MM.1S (cell line): Measurements from ENCODE around the gene WFIKKN1.

Experiments
- DNase-seq: peaks from one replicate; pipeline ENCODE4 v3.0.0-alpha.2; 2015
- H2AFZ ChIP-seq: fragments of 300-600 bp; sonication (generic); 2 replicates; pipeline ENCODE4 v1.6.0; 2016; ENCODE audit warnings: antibody characterized with exemption, low read length
- H3F3A ChIP-seq: fragments of 300-600 bp; sonication (generic); 2 replicates; pipeline ENCODE4 v1.6.1; 2016; ENCODE audit warnings: mild to moderate bottlenecking, antibody characterized with exemption, low read length, moderate library complexity, mixed read lengths; ENCODE audit not compliant: insufficient read depth
- H3K27ac ChIP-seq: fragments of 300-600 bp; sonication (generic); 2 replicates; pipeline ENCODE4 v1.5.1; 2016; ENCODE audit warnings: mild to moderate bottlenecking, low read length
- H3K27me3 ChIP-seq: fragments of 300-600 bp; sonication (generic); replicated peaks from 2 replicates; pipeline ENCODE4 v1.6.0; 2016; ENCODE audit warnings: low read length; ENCODE audit not compliant: insufficient read depth
- H3K36me3 ChIP-seq: fragments of 300-600 bp; sonication (generic); replicated peaks from 2 replicates; pipeline ENCODE4 v1.6.1; 2016; ENCODE audit warnings: mild to moderate bottlenecking, low read length, mixed read lengths; ENCODE audit not compliant: insufficient read depth
- H3K4me1 ChIP-seq: fragments of 300-600 bp; sonication (generic); 2 replicates; pipeline ENCODE4 v1.6.1; 2016; ENCODE audit warnings: low read length, mixed read lengths
- H3K4me2 ChIP-seq: fragments of 300-600 bp; sonication (generic); 2 replicates; pipeline ENCODE4 v1.6.0; 2016; ENCODE audit warnings: low read depth, low read length
- H3K4me3 ChIP-seq: fragments of 300-600 bp; sonication (generic); 2 replicates; pipeline ENCODE4 v1.5.1; 2016; ENCODE audit warnings: low read length, mixed read lengths
- H3K79me2 ChIP-seq: fragments of 300-600 bp; sonication (generic); 2 replicates; pipeline ENCODE4 v1.6.1; 2016; ENCODE audit warnings: mixed run types, low read length, mixed read lengths
- H3K9ac ChIP-seq: fragments of 300-600 bp; sonication (generic); 2 replicates; pipeline ENCODE4 v1.6.1; 2016; ENCODE audit warnings: low read length, mixed read lengths
- H3K9me2 ChIP-seq: fragments of 300-600 bp; sonication (generic); replicated peaks from 2 replicates; pipeline ENCODE4 v1.6.1; 2016; ENCODE audit warnings: mild to moderate bottlenecking, low read length, mixed read lengths; ENCODE audit not compliant: insufficient read depth
- H3K9me3 ChIP-seq: fragments of 300-600 bp; sonication (generic); replicated peaks from 2 replicates; pipeline ENCODE4 v1.6.1; 2016; ENCODE audit warnings: mild to moderate bottlenecking, low read length, mixed read lengths; ENCODE audit not compliant: insufficient read depth
- H4K20me1 ChIP-seq: fragments of 300-600 bp; sonication (generic); 2 replicates; pipeline ENCODE4 v1.6.1; 2016; ENCODE audit warnings: mild to moderate bottlenecking, low read length, moderate library complexity, mixed read lengths; ENCODE audit not compliant: insufficient read depth
- CTCF ChIP-seq: fragments of 300-600 bp; sonication (generic); IDR thresholded peaks from 2 replicates; pipeline ENCODE4 v1.5.1; 2016; ENCODE audit warnings: antibody characterized with exemption, low read length, mixed read lengths
- EZH2 ChIP-seq: fragments of 300-600 bp; sonication (generic); optimal IDR thresholded peaks from 2 replicates; pipeline ENCODE3; 2017; ENCODE audit warnings: low read depth, mild to moderate bottlenecking, antibody characterized with exemption, low read length, mixed read lengths
- EZH2phosphoT487 ChIP-seq: fragments of 300-600 bp; sonication (generic); IDR thresholded peaks from 2 replicates; pipeline ENCODE4 v1.6.1; 2018; ENCODE audit warnings: antibody characterized with exemption, low read length

The WFIKKN1 gene

GRCh38 chr16:648071-648780 is 17.4 kb downstream of the WFIKKN1 start:
- peak; percentile 81 for DNase-seq
- Histone ChIP-seq H3K79me2 (peaks cover 70% of the 10 kb centered on the region), H3K9ac (peak overlapping the region; percentile 97), H3K4me3 (peak overlapping the region; percentile 89), H3K27ac (peak overlapping the region; percentile 83), H3K4me1 (peaks cover 4% of the 10 kb centered on the region; the same call in 1 of the 2 replicates), H3F3A (peaks cover 22% of the 10 kb centered on the region), H4K20me1 (no peaks in the 10 kb centered on the region), H3K9me2 (no peaks in the 10 kb centered on the region), H3K36me3 (no peaks in the 10 kb centered on the region), H3K9me3 (no peaks in the 10 kb centered on the region), H3K27me3 (no peaks in the 10 kb centered on the region), H3K4me2 (peak overlapping the region; percentile 99), H2AFZ (peak overlapping the region; percentile 81; the same call in 1 of the 2 replicates)
- TF ChIP-seq EZH2phosphoT487 (no peak), EZH2 (no peak), CTCF (peak; percentile 74)

- Histone ChIP-seq H3K27ac (peak within 1 kb of the TSS; percentile 83), H3K4me2 (peak within 1 kb of the TSS; percentile 99), H3F3A (peaks cover 22% of the 10 kb centered on the region), H3K9ac (peak within 1 kb of the TSS; percentile 97), H2AFZ (peak within 1 kb of the TSS; percentile 81), H3K36me3 (no peaks in the 10 kb centered on the region), H3K27me3 (no peaks in the 10 kb centered on the region), H3K79me2 (peaks cover 63% of the 10 kb centered on the region), H3K9me2 (no peaks in the 10 kb centered on the region), H3K4me1 (peaks cover 4% of the 10 kb centered on the region; the same call in 1 of the 2 replicates), H4K20me1 (no peaks in the 10 kb centered on the region), H3K9me3 (no peaks in the 10 kb centered on the region), H3K4me3 (peak within 1 kb of the TSS; percentile 89)
- DNase-seq = peak; percentile 97
- no peak for TF ChIP-seq EZH2phosphoT487
- no peak for TF ChIP-seq CTCF
- no peak for TF ChIP-seq EZH2
Measured at GRCh38 chr16:648781-649589, 18.2 kb downstream of the WFIKKN1 start, which contains the start of gene WDR90. Gene WDR90 (plus strand): TSS chr16:649365. CDS start chr16:649417, 52 bp downstream.

- Histone ChIP-seq H3K4me3 (peak overlapping the region; percentile 89), H3K9ac (peak overlapping the region; percentile 97), H3K27me3 (no peaks in the 10 kb centered on the region), H4K20me1 (no peaks in the 10 kb centered on the region), H3K4me2 (peak overlapping the region; percentile 99), H3K79me2 (peaks cover 56% of the 10 kb centered on the region), H3K27ac (no peak overlapping the region; the same call in 1 of the 2 replicates), H3K9me3 (no peaks in the 10 kb centered on the region), H3K4me1 (peaks cover 4% of the 10 kb centered on the region; the same call in 1 of the 2 replicates), H3K9me2 (no peaks in the 10 kb centered on the region), H2AFZ (peak overlapping the region; percentile 24; the same call in 1 of the 2 replicates), H3F3A (peaks cover 22% of the 10 kb centered on the region), H3K36me3 (no peaks in the 10 kb centered on the region)
- peak; percentile 32 for DNase-seq
- TF ChIP-seq EZH2 = no peak
- TF ChIP-seq EZH2phosphoT487 = no peak
- TF ChIP-seq CTCF = no peak
Measured at GRCh38 chr16:649631-650030, 18.8 kb downstream of the WFIKKN1 start.
